ENCODE measurements around the gene RAB39A.

Gene RAB39A

DNA sequence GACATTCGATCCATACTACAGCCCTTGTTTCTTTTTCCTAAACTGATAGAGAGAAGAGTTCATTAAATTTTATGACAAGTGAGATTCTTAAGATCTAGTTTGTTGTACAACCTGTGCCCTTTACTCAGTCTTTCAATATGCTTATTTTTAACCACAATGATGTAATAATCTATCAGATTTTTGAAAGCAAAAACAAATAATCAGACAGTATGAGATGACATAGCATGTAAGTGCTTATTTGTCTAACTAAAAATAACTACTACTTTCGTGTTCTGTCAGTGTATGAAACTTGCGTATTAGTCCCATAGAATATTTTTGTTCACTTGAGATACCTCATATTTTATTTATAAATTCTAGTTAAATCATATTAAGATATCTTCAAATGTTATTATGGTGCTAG, 33.2 kb downstream of the RAB39A start:
- DNase-seq (ENCODE audit: low read depth in 2 of 3, low spot score in 2 of 3): no peak

DNA sequence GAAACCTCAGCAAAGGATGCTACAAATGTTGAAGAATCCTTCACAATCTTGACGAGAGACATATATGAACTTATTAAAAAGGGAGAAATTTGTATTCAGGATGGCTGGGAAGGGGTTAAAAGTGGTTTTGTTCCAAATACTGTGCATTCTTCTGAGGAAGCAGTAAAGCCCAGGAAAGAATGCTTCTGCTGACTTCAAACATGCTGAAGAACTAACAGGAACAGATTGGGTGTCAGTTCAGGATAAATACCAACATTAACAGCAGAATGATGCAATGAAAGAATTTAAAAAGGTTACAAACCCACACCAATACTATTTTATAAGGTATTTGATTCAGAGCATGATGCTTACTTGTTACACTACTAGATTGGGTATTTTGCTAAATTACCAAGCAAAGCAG, 33.9 kb downstream of the RAB39A start:
- no peak for DNase-seq (ENCODE audit: low read depth in 2 of 3, low spot score in 2 of 3)

DNA sequence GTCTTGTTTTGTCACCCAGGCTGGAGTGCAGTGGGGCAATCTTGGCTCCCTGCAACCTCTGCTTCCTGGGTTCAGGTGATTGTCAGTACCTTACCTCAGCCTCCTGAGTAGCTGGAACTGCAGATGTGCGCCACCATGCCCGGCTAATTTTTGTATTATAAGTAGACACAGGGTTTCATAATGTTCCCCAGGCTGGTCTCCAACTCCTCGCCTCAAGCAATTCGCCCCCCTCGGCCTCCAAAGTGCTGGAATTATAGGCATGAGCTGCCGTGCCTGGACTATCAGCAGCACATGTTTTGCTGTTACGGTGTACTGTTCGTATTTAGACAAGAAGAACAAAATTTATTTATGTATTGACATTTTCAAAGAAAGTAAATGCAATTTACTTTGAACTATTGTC, 34.8 kb downstream of the RAB39A start:
- no peak for DNase-seq (ENCODE audit: low read depth in 2 of 3, low spot score in 2 of 3)

DNA sequence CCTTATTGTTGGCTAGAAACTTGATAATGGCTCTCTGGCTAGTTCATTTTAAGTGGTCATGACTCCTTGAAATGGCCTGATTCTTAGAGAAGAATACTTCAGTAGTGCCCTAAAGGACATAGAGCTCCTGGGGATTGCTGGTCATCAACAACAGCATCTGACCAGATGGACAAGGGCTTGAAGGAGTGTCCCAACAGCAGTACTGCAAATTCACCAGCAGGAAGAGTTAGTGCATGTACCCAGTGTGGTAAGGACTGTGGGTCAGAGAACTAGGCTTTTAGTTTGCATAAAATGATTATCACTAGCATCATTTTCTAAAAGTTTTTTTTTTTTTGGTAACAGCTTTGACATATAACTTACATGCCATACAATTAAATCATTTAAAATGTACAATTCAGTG, 41.0 kb downstream of the RAB39A start:
- no peak for DNase-seq (ENCODE audit: low read depth in 2 of 3, low spot score in 2 of 3)

DNA sequence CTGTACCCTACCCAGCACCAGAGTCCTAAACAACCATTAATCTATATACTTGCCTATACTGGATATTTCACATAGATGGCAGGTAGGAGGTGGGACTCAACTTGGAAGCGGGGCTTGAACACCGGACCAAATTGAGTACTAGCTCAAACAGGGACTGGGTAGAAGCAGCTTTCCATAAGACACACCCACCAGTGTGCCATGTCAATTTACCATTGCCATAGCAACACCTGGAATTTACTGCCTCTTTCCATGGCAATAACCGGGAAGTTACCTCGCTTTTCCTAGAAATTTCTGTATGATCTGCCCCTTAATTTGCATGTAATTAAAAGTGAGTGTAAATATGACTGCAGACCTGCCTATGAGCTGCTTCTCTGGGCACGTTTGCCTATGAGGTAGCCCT, 41.8 kb downstream of the RAB39A start:
- no peak for DNase-seq (ENCODE audit: low read depth in 2 of 3, low spot score in 2 of 3)

DNA sequence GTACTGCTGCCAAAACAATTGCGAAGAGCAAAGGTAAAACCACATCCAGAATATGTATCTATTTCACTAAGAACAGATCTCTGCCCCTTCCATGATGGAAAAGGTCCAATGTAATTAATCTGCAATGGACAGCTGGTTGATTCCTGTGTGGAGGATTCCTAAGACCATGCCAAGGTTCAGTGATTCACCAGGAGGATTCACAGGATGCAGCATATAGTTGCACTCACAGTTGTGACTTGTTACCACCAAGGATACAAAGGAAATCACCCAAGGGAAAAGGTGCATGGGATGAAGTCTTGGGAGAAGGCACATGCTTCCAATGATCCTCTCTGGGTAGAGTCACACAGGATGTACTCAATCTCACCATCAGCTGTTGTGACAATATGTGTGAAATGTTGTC, 45.4 kb downstream of the RAB39A start:
- DNase-seq (ENCODE audit: low read depth in 2 of 3, low spot score in 2 of 3): no peak

DNA sequence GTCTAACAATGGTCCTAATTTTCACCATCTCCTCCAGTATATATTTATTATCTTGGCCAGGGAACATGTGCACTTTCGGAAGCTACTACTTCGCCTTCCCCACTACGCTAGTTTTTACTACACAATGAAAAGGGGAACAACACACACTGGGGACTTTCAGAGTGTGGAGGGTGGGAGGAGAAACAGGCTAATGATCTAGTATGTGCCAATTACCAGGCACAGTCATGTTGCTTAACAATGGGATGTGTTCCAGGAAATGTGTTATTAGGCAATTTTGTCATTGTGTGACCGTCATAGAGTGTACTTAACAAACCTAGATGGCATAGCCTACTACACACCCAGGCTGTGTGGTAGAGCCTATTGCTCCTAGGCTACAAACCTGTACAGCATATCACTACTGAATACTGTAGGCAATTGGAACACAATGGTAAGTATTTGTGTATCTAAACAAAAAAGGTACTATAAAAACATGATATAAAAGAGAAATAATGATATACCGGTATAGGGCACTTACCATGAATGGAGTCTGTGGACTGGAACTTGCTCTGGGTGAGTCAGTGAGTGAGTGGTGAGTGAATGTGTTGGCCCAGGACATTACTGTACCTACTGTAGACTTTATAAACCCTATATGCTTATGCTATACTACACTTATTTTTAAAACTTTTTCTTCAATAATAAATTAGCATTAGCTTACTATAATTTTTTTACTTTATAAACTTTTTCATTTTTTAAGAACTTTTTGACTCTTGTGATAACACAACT, 60.3 kb downstream of the RAB39A start:
- DNase-seq (ENCODE audit: low read depth in 2 of 3, low spot score in 2 of 3): no peak

DNA sequence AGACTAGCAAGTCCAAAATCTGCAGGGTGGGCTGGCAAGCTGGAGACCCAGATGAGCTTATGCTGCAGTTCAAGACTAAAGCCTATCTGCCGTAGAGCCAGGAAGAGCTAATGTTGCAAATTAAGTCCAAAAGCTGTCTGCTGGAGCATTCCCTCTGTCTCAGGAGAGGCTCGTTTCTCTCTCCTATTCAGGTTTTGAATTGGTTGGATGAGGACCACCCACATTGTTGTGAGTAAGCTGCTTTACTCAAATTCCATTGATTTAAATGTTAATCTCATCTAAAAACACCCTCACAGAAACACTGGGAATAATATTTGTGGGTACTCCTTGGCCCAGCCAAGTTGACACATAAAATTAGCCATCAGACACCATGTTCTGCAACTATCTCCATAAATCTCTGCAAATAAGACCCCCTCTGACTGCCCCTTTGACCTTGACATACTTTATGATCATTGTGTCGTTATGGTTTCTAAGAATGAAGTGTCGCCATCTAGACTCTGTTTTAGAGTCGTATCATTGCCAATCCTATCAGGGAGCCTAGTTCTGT, 63.7 kb downstream of the RAB39A start:
- no peak for DNase-seq (ENCODE audit: low read depth in 2 of 3, low spot score in 2 of 3)

DNA sequence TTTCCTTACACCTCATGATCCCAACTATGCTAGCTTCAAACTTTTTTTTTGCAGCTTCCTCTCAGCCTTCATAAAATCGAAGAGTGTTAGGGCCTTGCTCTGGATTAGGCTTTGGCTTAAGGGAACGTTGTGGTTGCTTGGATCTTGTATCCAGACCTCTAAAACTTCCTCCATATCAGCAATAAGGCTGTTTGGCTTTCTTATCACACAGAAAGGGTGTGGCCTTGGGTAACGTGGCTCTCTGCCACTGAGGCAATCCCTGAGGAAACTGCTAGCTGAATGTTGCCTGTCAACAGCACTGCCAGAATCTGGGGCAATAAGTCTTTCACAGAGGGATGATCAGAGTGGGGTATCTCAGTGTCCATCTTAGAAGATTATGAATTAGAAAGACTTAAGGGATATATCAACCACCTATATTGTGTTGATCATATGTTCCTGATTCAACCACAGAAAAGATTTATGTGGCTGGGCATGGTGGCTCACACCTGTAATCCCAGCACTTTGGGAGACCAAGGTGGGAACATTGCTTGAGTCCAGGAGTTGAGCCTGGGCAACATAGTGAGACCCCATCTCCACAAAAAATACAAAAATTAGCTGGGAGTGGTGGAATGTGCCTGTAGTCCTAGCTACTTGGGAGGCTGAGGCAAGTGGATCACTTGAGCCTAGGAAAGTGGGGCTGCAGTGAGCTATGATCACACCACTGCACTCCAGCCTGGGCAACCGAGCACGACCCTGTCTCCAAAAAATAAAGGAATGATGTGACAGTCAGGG, 67.9 kb downstream of the RAB39A start:
- no peak for DNase-seq (ENCODE audit: low read depth in 2 of 3, low spot score in 2 of 3)

DNA sequence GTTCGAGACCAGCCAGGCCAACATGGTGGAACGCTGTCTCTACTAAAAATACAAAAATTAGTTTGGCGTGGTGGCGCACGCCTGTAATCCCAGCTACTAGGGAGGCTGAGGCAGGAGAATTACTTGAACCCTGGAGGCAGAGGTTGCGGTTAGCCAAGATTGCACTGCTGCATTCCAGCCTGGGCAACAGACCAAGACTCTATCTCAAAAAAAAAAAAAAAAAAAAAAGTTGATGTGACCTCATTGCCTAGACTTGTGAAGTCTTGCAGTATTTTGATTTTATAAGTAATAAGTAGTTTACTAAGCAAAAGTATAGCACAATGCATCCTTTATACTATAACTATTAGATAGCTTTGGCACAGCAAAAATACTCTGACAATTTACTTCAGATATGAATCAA, 70.5 kb downstream of the RAB39A start:
- no peak for DNase-seq (ENCODE audit: low read depth in 2 of 3, low spot score in 2 of 3)

DNA sequence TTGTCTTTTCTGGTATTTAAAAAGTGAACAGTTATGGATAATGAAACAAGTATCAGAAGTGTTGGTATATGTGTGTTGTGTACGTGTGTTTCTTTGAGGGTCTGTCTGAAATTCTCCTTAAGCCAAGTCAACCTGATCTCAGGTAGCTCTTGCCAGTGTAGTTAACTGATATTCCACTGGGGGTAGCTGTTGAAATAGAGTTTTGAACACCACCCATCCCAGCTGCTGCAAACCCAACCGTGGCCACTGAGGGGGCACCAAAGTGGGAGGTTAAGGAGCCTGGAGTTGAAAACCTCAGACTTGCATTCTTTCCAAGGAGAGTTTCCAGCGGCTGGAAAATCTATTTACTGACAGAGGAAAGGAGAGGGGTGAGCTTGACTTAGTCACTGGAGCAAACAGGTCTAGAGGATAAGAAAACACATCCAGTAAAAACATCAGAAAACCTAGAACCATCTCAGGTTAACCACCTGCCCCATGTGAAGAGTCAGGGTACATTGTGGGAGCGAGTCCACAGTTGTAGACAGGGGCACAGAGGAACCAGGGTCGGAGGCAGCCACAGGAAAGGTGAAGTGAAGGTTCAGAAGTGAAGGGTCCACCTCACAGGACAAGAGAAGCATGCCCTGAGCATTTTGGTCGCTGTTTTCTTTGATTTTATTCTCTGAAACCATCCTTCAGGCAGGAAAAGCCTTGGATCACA, 71.7 kb downstream of the RAB39A start:
- DNase-seq (ENCODE audit: low read depth in 2 of 3, low spot score in 2 of 3): peak in 1 of 3 experiments; percentile 12

DNA sequence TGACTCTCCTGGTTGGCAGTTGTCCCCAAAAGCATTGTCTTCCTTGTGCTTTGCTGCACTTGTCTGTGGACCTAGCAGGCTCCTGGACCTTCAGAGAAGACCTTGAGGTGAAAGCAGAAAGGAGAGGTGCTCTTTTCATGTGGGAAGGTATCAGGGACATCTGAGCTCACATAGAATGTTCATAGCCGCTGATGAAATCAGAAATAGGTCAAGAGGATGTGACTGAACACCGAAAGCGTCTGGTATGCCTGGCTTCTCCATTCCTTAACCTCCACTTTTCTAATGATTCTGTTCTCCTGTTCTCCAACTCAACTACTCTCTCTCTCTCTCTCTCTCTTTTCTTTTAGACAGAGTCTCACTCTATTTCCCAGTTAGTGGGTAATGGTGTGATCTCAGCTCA, 74.2 kb downstream of the RAB39A start:
- no peak for DNase-seq (ENCODE audit: low read depth in 2 of 3, low spot score in 2 of 3)

DNA sequence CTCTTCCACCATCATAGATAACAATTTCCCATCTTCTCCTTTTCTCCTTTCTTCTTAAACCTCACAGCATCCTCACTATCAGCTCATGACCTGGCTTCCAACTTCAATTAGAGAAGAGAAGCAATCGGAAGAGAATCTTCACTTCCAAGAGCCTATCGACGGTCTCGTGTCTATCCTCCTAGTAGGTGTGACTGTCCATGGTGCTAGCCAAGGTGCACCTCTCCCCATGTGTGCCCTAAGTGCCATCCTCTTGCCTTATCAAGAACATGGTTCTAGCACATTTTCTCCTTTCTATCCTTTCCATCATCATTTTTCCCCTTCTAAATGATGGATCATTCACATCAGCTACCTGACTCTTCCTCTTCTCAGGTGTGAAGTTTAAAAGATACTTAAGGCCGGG, 75.4 kb downstream of the RAB39A start:
- no peak for DNase-seq (ENCODE audit: low read depth in 2 of 3, low spot score in 2 of 3)

DNA sequence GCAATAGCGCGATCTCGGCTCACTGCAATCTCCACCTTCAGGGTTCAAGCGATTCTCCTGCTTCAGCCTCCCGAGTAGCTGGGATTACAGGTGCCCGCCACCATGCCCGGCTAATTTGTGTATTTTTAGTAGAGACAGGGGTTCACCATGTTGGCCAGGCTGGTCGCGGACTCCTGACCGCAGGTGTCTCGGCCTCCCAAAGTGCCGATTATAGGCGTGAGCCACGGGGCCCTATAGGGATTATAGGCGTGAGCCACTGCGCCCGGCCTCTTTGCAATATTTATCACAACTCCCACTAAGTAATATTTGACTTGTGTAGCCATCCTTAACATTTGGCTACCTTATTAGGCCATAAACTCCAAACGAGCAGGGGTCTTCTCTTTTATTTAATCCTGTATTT, 79.6 kb downstream of the RAB39A start:
- no peak for DNase-seq (ENCODE audit: low read depth in 2 of 3, low spot score in 2 of 3)

DNA sequence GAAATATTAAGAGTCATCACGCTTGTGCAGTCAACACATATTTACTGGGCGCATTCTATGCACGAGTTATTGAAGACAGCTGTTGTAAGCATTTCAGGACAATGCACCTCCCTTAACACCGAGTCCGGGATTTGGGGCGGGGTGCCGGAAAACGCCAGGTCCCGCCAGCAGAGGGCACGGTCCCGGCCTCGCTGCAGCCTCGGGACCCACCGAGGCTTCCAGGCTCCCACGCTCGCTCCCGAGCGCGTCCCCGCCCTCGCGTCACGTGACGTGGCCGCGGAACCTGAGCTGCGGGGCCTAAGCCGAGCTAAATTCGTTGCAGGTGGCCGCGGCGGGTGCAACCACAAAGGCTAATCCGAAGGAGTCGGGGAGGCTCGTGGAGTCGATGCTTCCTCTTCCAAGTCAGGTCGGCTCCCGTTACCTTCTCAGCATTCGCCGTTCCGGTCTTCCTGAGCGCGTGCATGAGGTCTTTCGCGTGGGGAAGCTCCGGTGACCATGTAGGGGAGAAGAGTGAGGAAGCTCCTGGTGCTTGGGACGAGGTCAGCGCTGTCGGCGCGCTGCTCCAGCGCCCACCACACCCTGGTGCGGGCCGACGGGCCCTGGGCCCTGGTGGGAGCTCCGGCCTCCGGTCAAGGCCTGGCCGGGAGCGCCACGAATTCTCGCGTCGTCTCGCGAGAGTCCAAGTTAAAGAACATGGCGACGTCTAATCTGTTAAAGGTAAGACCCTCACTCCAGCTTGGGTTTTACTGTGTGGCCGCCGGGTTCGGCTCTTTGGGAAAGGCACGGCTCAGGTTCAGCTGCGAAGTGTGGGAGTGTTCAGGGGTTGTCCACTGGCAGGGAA, 80.6 kb downstream of the RAB39A start, which contains the start of gene CUL5:
Gene CUL5, plus strand, starts transcription at position 243 of the 841 bp plus-strand sequence. Its CDS starts 451 bp downstream, at position 694.
- peak; percentile 74 to 86 (median 78) for DNase-seq (ENCODE audit: low read depth in 2 of 3, low spot score in 2 of 3)

DNA sequence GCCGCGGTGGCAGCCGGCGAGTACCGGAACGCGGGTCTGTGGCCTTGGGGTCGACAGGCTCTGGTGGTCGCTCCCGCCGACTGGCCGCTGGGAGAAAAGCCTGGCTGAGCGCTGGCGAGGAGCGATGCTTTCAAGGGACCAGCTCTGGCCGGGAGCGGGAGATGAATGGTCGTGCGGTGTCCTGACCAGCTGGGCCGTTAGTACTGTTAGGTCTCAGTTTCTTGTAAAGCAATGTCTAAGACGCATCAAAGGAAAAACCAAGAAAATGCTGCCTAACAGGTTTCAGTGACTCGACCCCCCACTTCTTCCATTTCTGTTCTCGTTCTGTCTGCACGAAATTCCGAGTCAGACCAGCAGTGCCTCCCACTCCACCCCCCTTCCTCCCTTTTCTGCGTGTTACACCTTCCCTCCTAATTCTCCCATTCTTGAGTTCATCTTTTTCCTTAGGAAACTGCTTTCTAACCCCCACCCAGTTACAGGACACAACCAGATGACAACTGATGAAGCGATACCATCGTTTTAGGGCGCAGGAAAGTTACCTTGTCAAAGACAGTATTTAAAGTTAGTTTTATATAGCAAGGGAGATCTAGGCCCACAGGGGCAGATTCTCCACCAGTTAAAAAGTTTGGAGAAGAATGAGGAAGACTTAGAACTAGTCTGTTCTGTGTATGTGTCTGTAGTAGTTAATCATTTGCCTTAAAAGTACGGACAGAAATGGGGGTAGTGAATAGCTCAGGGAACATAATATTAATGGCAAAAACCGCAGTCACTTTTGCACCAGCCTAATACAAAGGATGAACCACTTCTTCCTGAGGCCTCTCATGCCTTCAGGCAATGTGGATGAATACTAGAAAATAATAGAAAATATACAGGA, 81.5 kb downstream of the RAB39A start:
- DNase-seq (ENCODE audit: low read depth in 2 of 3, low spot score in 2 of 3): no peak

DNA sequence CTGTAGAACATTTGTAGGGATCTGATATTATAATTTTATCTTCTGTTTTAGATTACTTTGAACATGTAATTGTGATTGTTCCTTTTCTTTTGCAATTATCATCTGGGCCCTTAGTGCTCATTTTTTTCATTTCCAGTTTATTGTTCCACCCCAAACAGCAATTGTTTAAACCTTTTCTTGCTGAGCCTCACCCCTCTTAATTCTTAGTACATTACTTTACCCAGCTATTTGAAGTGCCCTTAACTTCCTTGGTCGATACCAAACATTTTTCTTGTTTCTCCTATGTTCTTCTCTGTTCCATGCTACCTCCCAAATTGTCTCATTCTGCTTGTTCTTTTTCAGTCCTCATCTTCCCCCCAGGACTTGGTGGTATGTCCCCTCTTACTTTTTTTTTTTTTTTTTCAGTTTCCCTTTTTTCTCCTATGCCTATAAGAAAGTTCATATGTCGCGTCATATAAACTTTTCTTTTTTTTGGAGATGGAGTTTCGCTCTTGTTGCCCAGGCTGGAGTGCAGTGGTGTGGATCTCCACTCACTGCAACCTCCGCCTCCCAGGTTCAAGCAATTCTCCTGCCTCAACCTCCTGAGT, 84.0 kb downstream of the RAB39A start:
- no peak for DNase-seq (ENCODE audit: low read depth in 2 of 3, low spot score in 2 of 3)
